HG03159 (cell line): ENCODE data around the gene COL4A3.

Experiments
- ATAC-seq: cut with Tn5 transposase; IDR thresholded peaks from one replicate; pipeline ENCODE4 v1.9.1; 2021; ENCODE audit warnings: mild to moderate bottlenecking, moderate library complexity; ENCODE audit not compliant: unreplicated experiment

COL4A3 gene

DNA sequence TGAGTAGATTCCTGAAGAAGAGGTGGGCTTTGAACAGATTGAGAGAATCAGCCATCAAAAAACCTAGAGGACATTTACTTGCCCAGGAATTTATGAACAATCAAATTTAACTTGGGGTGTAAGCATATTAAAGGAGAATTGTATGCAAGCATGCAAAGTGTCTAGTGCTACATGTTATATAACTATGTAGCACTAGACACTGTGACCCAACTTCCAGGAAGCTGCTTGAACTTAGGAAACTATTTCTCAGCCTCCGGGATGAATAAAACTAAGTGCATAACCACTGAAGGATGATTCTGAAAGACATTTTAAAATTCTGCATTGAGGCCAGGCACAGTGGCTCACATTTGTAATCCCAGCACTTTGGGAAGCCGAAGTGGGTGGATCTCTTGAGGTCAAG lies 173.0 kb downstream of the COL4A3 start:
- ATAC-seq = no peak

DNA sequence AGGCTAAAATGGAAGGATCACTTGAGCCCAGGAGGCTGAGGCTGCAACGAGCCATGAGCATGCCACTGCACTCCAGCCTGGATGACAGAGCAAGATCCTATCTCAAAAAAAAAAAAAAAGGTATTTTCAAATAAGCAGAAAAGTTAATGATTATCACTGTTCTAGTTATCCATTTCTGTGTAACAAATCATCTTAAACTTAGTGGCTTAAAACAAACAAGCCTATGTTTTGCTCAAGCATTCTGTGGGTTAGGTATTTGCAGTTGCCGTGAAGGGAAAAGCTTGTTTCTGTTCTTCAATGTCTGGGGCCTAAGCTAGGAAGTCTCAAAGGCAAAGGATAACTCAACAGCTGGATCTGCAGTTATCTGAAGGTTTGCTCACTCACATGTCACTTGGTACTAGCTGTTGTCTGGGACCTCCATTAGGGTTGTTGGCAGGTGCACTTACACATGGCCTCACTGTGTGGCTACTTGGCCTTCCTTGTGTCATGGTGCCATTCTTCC lies 174.7 kb downstream of the COL4A3 start:
- ATAC-seq = no peak

- ATAC-seq = no peak
Measured at GRCh38 chr2:227340106-227340505, 175.7 kb downstream of the COL4A3 start.

DNA sequence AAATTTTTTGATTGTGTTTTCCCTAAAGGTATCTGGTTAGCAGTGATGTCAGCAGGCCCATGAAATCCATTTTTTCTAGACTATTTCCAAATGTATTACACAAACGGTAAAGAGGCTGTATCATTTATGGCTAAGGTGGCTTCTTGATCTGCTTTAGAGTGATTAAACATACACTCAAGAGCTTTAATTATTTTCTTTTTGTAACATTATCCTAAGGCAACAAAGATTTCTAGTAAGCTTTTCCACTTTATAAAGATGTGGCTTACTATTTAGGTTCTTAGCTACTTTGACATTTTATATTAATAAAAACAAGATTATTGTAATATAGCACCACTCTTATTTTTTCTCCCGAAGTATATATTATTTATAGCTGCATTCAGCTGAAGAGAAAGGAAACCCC lies 177.1 kb downstream of the COL4A3 start:
- ATAC-seq = no peak

- ATAC-seq = no peak
Measured at GRCh38 chr2:227344231-227344630, 179.8 kb downstream of the COL4A3 start.

GRCh38 chr2:227347117-227347516 lies 182.7 kb downstream of the COL4A3 start:
- no peak for ATAC-seq

DNA sequence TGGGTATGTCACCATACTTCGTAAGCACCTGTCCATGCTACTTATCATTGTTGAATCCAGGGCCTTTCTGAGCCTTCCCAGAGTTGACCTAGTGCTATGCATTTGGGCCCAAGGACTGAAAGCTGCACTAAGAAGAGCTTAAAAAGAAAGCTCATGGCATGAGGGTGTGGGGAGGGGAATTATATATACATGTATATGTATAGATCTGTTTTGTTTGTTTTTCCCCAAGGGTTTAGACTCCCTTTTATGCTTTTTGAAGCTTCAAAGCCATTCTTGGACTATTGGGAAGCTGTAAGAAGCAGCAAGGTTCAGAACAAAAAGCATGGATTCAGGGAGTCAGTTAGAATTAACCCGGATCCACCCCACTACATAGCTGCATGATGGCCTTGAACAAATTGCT lies 183.9 kb downstream of the COL4A3 start:
- ATAC-seq = no peak

GRCh38 chr2:227349989-227350612 lies 185.7 kb downstream of the COL4A3 start:
- no peak for ATAC-seq

DNA sequence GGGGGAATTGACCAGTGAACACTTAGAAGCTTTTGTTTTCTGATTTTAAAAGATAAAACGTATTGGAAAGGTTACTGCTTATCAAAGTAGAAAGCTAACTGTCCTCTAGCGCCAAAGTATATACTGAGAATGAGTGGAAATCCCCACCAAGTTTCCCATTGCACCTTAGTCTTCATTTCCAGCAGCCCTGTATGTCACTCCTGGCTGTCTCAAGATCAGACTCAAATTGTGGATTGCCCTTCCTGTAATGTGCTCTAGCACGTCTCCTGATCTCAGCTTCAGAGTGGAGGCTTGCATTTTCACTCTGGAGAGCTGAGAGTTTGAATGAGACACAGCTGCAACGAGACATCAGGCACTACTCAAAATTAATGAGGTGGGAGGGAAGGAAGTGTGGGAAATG lies 187.2 kb downstream of the COL4A3 start:
- peak; percentile 51 for ATAC-seq

DNA sequence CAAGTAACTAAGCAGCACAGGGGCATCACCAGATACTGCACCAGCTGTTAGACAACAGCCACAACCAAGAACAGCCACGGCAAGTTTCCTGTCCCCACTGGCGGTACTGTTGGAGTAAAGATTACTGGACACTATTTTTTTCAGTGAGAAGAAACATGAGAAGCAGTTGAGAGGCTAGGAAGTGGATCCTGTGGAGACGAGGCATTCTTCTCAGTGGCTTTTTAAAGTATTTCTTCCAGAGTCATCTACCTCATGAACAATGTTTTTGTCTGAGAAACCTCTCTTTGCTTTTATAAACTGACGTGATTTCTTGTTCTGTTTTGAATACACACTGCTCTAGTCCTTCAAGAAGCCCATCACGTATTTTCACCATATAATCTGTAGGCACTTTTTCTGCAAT lies 195.9 kb downstream of the COL4A3 start:
- no peak for ATAC-seq

DNA sequence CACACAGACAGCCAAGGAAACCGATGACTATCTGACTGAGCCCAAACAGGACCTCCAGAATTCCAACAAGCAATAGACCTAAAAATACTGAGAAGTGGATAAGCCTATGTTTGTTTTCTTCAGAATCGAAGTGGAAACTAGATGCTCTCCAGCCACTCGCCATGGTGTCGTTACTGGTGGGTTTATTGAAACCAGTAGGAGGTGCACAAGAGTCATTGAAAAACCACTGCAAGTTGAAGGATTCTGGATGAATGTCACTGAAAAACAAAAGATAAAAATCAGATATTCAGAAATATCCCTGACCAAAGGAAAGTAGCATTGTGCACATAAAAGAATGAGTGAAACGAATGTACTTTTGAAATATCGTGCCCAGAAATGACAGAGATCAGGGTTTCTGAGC lies 199.3 kb downstream of the COL4A3 start:
- no peak for ATAC-seq
